ENCODE results near the gene ARHGEF7.

Gene ARHGEF7

GRCh38 chr13:111296417-111296816, 181.3 kb downstream of the ARHGEF7 start:
- Histone ChIP-seq H3K27me3 (ENCODE audit: low read depth, low read length) (no peaks in the 10 kb centered on the region), H3K27ac (ENCODE audit: low read length) (no peak overlapping the region), H3K4me1 (ENCODE audit: control insufficient read depth in 1 of 2, insufficient read depth in 2 of 2, low read length in 2 of 2) (no peaks in the 10 kb centered on the region), H3K36me3 (ENCODE audit: control insufficient read depth in 1 of 2, insufficient read depth in 2 of 2, low read length in 2 of 2) (peaks cover 31 to 52% of the 10 kb centered on the region in 2 donors), H3K9me3 (ENCODE audit: control insufficient read depth in 1 of 2, low read length in 2 of 2) (no peaks in the 10 kb centered on the region), H3K4me3 (ENCODE audit: low read depth in 1 of 2, low read length in 2 of 2) (no peak overlapping the region)

- Histone ChIP-seq H3K9me3 (ENCODE audit: control insufficient read depth in 1 of 2, low read length in 2 of 2) (no peaks in the 10 kb centered on the region), H3K27ac (ENCODE audit: low read length) (no peak overlapping the region), H3K4me1 (ENCODE audit: control insufficient read depth in 1 of 2, insufficient read depth in 2 of 2, low read length in 2 of 2) (no peaks in the 10 kb centered on the region), H3K27me3 (ENCODE audit: low read depth, low read length) (no peaks in the 10 kb centered on the region), H3K36me3 (ENCODE audit: control insufficient read depth in 1 of 2, insufficient read depth in 2 of 2, low read length in 2 of 2) (peaks cover 30 to 53% of the 10 kb centered on the region in 2 donors), H3K4me3 (ENCODE audit: low read depth in 1 of 2, low read length in 2 of 2) (no peak overlapping the region)
These were observed 183.3 kb downstream of the ARHGEF7 start for GRCh38 chr13:111298214-111298975.

- Histone ChIP-seq H3K36me3 (ENCODE audit: control insufficient read depth in 1 of 2, insufficient read depth in 2 of 2, low read length in 2 of 2) (peaks cover 52 to 84% of the 10 kb centered on the region in 2 donors), H3K27ac (ENCODE audit: low read length) (no peak overlapping the region), H3K4me3 (ENCODE audit: low read depth in 1 of 2, low read length in 2 of 2) (no peak overlapping the region), H3K4me1 (ENCODE audit: control insufficient read depth in 1 of 2, insufficient read depth in 2 of 2, low read length in 2 of 2) (no peaks in the 10 kb centered on the region), H3K27me3 (ENCODE audit: low read depth, low read length) (no peaks in the 10 kb centered on the region), H3K9me3 (ENCODE audit: control insufficient read depth in 1 of 2, low read length in 2 of 2) (no peaks in the 10 kb centered on the region)
These were observed 187.1 kb downstream of the ARHGEF7 start for GRCh38 chr13:111302045-111302726.

- Histone ChIP-seq H3K9me3 (ENCODE audit: control insufficient read depth in 1 of 2, low read length in 2 of 2) (no peaks in the 10 kb centered on the region), H3K36me3 (ENCODE audit: control insufficient read depth in 1 of 2, insufficient read depth in 2 of 2, low read length in 2 of 2) (peaks cover 52 to 84% of the 10 kb centered on the region in 2 donors), H3K4me1 (ENCODE audit: control insufficient read depth in 1 of 2, insufficient read depth in 2 of 2, low read length in 2 of 2) (no peaks in the 10 kb centered on the region), H3K27ac (ENCODE audit: low read length) (no peak overlapping the region), H3K4me3 (ENCODE audit: low read depth in 1 of 2, low read length in 2 of 2) (no peak overlapping the region), H3K27me3 (ENCODE audit: low read depth, low read length) (no peaks in the 10 kb centered on the region)
These were observed 188.4 kb downstream of the ARHGEF7 start for GRCh38 chr13:111303559-111303958.

- no peak overlapping the region for H3K4me3 ChIP-seq (ENCODE audit: low read depth in 1 of 2, low read length in 2 of 2)
- H3K9me3 ChIP-seq (ENCODE audit: control insufficient read depth in 1 of 2, low read length in 2 of 2) = no peaks in the 10 kb centered on the region
These were observed 189.0 kb downstream of the ARHGEF7 start for GRCh38 chr13:111304041-111304544.

GRCh38 chr13:111304603-111305289, 189.6 kb downstream of the ARHGEF7 start:
- Histone ChIP-seq H3K27me3 (ENCODE audit: low read depth, low read length) (no peaks in the 10 kb centered on the region), H3K4me1 (ENCODE audit: control insufficient read depth in 1 of 2, insufficient read depth in 2 of 2, low read length in 2 of 2) (no peaks in the 10 kb centered on the region), H3K27ac (ENCODE audit: low read length) (no peak overlapping the region), H3K36me3 (ENCODE audit: control insufficient read depth in 1 of 2, insufficient read depth in 2 of 2, low read length in 2 of 2) (peaks cover 52 to 78% of the 10 kb centered on the region in 2 donors), H3K4me3 (ENCODE audit: low read depth in 1 of 2, low read length in 2 of 2) (no peak overlapping the region), H3K9me3 (ENCODE audit: control insufficient read depth in 1 of 2, low read length in 2 of 2) (no peaks in the 10 kb centered on the region)

More at GRCh38 chr13:111304041-111304544, 189.0 kb downstream of the ARHGEF7 start:
- no peak overlapping the region for H3K27ac ChIP-seq (ENCODE audit: low read length)
- no peaks in the 10 kb centered on the region for H3K4me1 ChIP-seq (ENCODE audit: control insufficient read depth in 1 of 2, insufficient read depth in 2 of 2, low read length in 2 of 2)
- no peaks in the 10 kb centered on the region for H3K27me3 ChIP-seq (ENCODE audit: low read depth, low read length)
- peaks cover 52 to 78% of the 10 kb centered on the region in 2 donors for H3K36me3 ChIP-seq (ENCODE audit: control insufficient read depth in 1 of 2, insufficient read depth in 2 of 2, low read length in 2 of 2)

GRCh38 chr13:111312944-111313590, 198.0 kb downstream of the ARHGEF7 start:
- Histone ChIP-seq H3K27me3 (ENCODE audit: low read depth, low read length) (no peaks in the 10 kb centered on the region), H3K9me3 (ENCODE audit: control insufficient read depth in 1 of 2, low read length in 2 of 2) (peaks cover 0 to 11% of the 10 kb centered on the region in 2 donors)

GRCh38 chr13:111313911-111314425, 198.9 kb downstream of the ARHGEF7 start:
- Histone ChIP-seq H3K9me3 (ENCODE audit: control insufficient read depth in 1 of 2, low read length in 2 of 2) (peaks cover 0 to 11% of the 10 kb centered on the region in 2 donors), H3K27me3 (ENCODE audit: low read depth, low read length) (no peaks in the 10 kb centered on the region), H3K36me3 (ENCODE audit: control insufficient read depth in 1 of 2, insufficient read depth in 2 of 2, low read length in 2 of 2) (peaks cover 0 to 17% of the 10 kb centered on the region in 2 donors), H3K4me1 (ENCODE audit: control insufficient read depth in 1 of 2, insufficient read depth in 2 of 2, low read length in 2 of 2) (peaks cover 0 to 4% of the 10 kb centered on the region in 2 donors), H3K27ac (ENCODE audit: low read length) (no peak overlapping the region), H3K4me3 (ENCODE audit: low read depth in 1 of 2, low read length in 2 of 2) (no peak overlapping the region)

More at GRCh38 chr13:111312944-111313590, 198.0 kb downstream of the ARHGEF7 start:
- peaks cover 0 to 4% of the 10 kb centered on the region in 2 donors for H3K4me1 ChIP-seq (ENCODE audit: control insufficient read depth in 1 of 2, insufficient read depth in 2 of 2, low read length in 2 of 2)
- no peak overlapping the region for H3K4me3 ChIP-seq (ENCODE audit: low read depth in 1 of 2, low read length in 2 of 2)
- H3K27ac ChIP-seq (ENCODE audit: low read length) = no peak overlapping the region
- H3K36me3 ChIP-seq (ENCODE audit: control insufficient read depth in 1 of 2, insufficient read depth in 2 of 2, low read length in 2 of 2) = peaks cover 0 to 17% of the 10 kb centered on the region in 2 donors

GRCh38 chr13:111314852-111315251, 199.7 kb downstream of the ARHGEF7 start:
- Histone ChIP-seq H3K27me3 (ENCODE audit: low read depth, low read length) (no peaks in the 10 kb centered on the region), H3K27ac (ENCODE audit: low read length) (no peak overlapping the region), H3K9me3 (ENCODE audit: control insufficient read depth in 1 of 2, low read length in 2 of 2) (peaks cover 0 to 11% of the 10 kb centered on the region in 2 donors), H3K4me3 (ENCODE audit: low read depth in 1 of 2, low read length in 2 of 2) (no peak overlapping the region), H3K36me3 (ENCODE audit: control insufficient read depth in 1 of 2, insufficient read depth in 2 of 2, low read length in 2 of 2) (peaks cover 0 to 17% of the 10 kb centered on the region in 2 donors), H3K4me1 (ENCODE audit: control insufficient read depth in 1 of 2, insufficient read depth in 2 of 2, low read length in 2 of 2) (peaks cover 0 to 4% of the 10 kb centered on the region in 2 donors)

GRCh38 chr13:111315347-111315995, 200.4 kb downstream of the ARHGEF7 start:
- Histone ChIP-seq H3K27ac (ENCODE audit: low read length) (no peak overlapping the region), H3K4me1 (ENCODE audit: control insufficient read depth in 1 of 2, insufficient read depth in 2 of 2, low read length in 2 of 2) (peaks cover 0 to 4% of the 10 kb centered on the region in 2 donors), H3K4me3 (ENCODE audit: low read depth in 1 of 2, low read length in 2 of 2) (no peak overlapping the region), H3K27me3 (ENCODE audit: low read depth, low read length) (no peaks in the 10 kb centered on the region), H3K9me3 (ENCODE audit: control insufficient read depth in 1 of 2, low read length in 2 of 2) (peaks cover 0 to 11% of the 10 kb centered on the region in 2 donors), H3K36me3 (ENCODE audit: control insufficient read depth in 1 of 2, insufficient read depth in 2 of 2, low read length in 2 of 2) (peaks cover 0 to 17% of the 10 kb centered on the region in 2 donors)

All from muscle layer of duodenum (tissue), 2 donors.